NB4 (cell line): ENCODE measurements around the gene MRPS9.

ENCODE experiments used
- DNase-seq: peaks from one replicate; pipeline ENCODE4 v3.0.0; 2010; ENCODE audit warnings: low read depth
- H3K4me3 ChIP-seq: one replicate; pipeline ENCODE4 v1.5.1; 2011; ENCODE audit warnings: mild to moderate bottlenecking, low read depth, low read length, moderate library complexity
- MYC ChIP-seq: IDR thresholded peaks from 2 replicates; pipeline ENCODE4 v1.6.1; 2011; ENCODE audit warnings: low read depth, low read length
- POLR2A ChIP-seq: IDR thresholded peaks from 2 replicates; pipeline ENCODE4 v1.6.1; 2011; ENCODE audit warnings: mild to moderate bottlenecking; ENCODE audit not compliant: insufficient read length; ENCODE audit errors: extremely low read depth
- TF ChIP-seq, protein P1 (sequence below): IDR thresholded peaks from one replicate; pipeline ENCODE4 v1.5.1; 2012; ENCODE audit warnings: low read depth, low read length
- TF ChIP-seq, protein P2 (sequence below): IDR thresholded peaks from 2 replicates; pipeline ENCODE4 v1.6.1; 2011; ENCODE audit warnings: low read depth, low read length

MRPS9 gene

GRCh38 chr2:105099153-105099552 lies 61.3 kb downstream of the MRPS9 start:
- no peak for DNase-seq
- H3K4me3 ChIP-seq = no peak overlapping the region
- TF ChIP-seq MYC = no peak
- TF ChIP-seq POLR2A = no peak
- TF ChIP-seq, protein P1, sequence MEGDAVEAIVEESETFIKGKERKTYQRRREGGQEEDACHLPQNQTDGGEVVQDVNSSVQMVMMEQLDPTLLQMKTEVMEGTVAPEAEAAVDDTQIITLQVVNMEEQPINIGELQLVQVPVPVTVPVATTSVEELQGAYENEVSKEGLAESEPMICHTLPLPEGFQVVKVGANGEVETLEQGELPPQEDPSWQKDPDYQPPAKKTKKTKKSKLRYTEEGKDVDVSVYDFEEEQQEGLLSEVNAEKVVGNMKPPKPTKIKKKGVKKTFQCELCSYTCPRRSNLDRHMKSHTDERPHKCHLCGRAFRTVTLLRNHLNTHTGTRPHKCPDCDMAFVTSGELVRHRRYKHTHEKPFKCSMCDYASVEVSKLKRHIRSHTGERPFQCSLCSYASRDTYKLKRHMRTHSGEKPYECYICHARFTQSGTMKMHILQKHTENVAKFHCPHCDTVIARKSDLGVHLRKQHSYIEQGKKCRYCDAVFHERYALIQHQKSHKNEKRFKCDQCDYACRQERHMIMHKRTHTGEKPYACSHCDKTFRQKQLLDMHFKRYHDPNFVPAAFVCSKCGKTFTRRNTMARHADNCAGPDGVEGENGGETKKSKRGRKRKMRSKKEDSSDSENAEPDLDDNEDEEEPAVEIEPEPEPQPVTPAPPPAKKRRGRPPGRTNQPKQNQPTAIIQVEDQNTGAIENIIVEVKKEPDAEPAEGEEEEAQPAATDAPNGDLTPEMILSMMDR = no peak
- TF ChIP-seq, protein P2, sequence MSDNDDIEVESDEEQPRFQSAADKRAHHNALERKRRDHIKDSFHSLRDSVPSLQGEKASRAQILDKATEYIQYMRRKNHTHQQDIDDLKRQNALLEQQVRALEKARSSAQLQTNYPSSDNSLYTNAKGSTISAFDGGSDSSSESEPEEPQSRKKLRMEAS = no peak

DNA sequence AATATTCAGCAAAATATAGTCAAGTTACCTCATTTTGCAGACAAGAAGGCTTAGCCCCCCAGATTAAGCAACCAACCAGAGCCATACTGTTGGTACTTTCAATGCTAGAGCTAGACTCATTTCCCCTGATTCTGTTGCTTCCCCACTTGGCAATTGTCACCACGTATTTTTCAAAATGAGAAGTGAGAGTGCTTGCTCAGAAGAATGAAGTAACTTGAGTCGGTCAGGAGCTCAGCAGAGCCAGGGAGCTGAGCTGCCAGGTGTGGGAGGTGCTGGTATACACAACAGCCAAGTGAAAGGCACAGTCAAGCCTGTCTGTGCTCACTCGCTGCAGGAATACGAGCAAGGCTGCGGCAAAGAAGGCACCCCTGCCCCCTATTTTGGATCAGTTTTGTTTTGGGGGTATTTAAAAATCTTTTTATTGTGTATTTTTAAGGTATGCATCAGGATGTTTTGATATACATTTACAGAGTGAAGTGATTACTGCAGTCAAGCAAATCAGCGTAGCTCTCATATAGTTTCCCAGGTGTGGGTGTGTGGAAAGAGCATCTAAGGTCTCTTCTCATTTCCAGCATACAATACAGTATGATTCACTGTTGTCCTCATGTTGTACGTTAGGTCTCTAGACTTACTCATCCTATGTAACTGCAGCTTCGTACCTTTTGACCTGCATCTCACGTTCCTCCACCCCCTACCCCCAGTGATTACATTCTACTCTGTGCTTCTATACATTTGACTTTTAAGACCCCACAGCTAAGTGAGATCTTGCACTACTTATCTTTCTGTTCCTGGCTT lies 62.4 kb downstream of the MRPS9 start:
- peak; percentile 62 for DNase-seq
- no peak overlapping the region for H3K4me3 ChIP-seq
- TF ChIP-seq POLR2A (no peak), MYC (no peak)
- TF ChIP-seq, protein P2 = no peak
- TF ChIP-seq, protein P1 = no peak

- no peak overlapping the region for H3K4me3 ChIP-seq
- TF ChIP-seq, protein P1 = no peak
- TF ChIP-seq POLR2A (no peak), MYC (no peak)
- TF ChIP-seq, protein P2 = no peak
- no peak for DNase-seq
These were observed 64.1 kb downstream of the MRPS9 start for GRCh38 chr2:105102001-105102400.

- no peak overlapping the region for H3K4me3 ChIP-seq
- no peak for DNase-seq
These were observed 65.1 kb downstream of the MRPS9 start for GRCh38 chr2:105102963-105103421.

GRCh38 chr2:105103481-105103880 lies 65.6 kb downstream of the MRPS9 start:
- DNase-seq = no peak
- TF ChIP-seq, protein P1 = no peak
- TF ChIP-seq POLR2A = no peak
- no peak for TF ChIP-seq MYC
- TF ChIP-seq, protein P2 = no peak
- no peak overlapping the region for H3K4me3 ChIP-seq

More at GRCh38 chr2:105102963-105103421, 65.1 kb downstream of the MRPS9 start:
- TF ChIP-seq MYC = no peak
- TF ChIP-seq, protein P2 = no peak
- no peak for TF ChIP-seq POLR2A
- TF ChIP-seq, protein P1 = no peak
